Astrocyte (in vitro differentiated cells and primary cell): Measurements from ENCODE around the gene AMOTL1.

Source experiments
- EZH2 ChIP-seq: IDR thresholded peaks from 2 replicates; pipeline ENCODE4 v1.6.1; 2012; ENCODE audit warnings: mild to moderate bottlenecking, low read length, inconsistent platforms; ENCODE audit not compliant: insufficient read depth
- TF ChIP-seq, protein P1 (sequence below): IDR thresholded peaks from 2 replicates; pipeline ENCODE4 v1.5.1; 2011; ENCODE audit warnings: low read depth, mild to moderate bottlenecking, inconsistent platforms, low read length, moderate library complexity; ENCODE audit not compliant: insufficient read depth

- TF ChIP-seq, protein P1, sequence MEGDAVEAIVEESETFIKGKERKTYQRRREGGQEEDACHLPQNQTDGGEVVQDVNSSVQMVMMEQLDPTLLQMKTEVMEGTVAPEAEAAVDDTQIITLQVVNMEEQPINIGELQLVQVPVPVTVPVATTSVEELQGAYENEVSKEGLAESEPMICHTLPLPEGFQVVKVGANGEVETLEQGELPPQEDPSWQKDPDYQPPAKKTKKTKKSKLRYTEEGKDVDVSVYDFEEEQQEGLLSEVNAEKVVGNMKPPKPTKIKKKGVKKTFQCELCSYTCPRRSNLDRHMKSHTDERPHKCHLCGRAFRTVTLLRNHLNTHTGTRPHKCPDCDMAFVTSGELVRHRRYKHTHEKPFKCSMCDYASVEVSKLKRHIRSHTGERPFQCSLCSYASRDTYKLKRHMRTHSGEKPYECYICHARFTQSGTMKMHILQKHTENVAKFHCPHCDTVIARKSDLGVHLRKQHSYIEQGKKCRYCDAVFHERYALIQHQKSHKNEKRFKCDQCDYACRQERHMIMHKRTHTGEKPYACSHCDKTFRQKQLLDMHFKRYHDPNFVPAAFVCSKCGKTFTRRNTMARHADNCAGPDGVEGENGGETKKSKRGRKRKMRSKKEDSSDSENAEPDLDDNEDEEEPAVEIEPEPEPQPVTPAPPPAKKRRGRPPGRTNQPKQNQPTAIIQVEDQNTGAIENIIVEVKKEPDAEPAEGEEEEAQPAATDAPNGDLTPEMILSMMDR: no peak
- TF ChIP-seq EZH2: no peak
These were observed 20.2 kb downstream of the AMOTL1 start for GRCh38 chr11:94788396-94788795.
